GM19238 (cell line): ENCODE measurements around the gene PGAP6.
"Not testable (repeated sequence)": the region's sequence is repeated elsewhere in the genome, so short reads cannot be mapped to it uniquely, and the experiment has no call there.

Experiments used
- DNase-seq: peaks from one replicate; pipeline ENCODE4 v3.0.0; 2011; ENCODE audit warnings: low spot score; ENCODE audit not compliant: insufficient read length

Gene PGAP6

GRCh38 chr16:401468-402348, 19.9 kb upstream of the PGAP6 start, which contains the start of gene DECR2:
TSS of gene DECR2 (plus strand) at chr16:401885. CDS start at chr16:401964, 79 bp downstream.
- DNase-seq, result peak; percentile 97

GRCh38 chr16:400061-400591, 18.3 kb upstream of the PGAP6 start:
- DNase-seq, result no peak

GRCh38 chr16:399340-400019, 17.7 kb upstream of the PGAP6 start:
- DNase-seq, result no peak

- DNase-seq, result no peak
Measured at GRCh38 chr16:398561-399339, 17.0 kb upstream of the PGAP6 start.

GRCh38 chr16:397736-398332, 16.1 kb upstream of the PGAP6 start:
- peak; percentile 55 for DNase-seq

GRCh38 chr16:397135-397661, 15.4 kb upstream of the PGAP6 start, which contains the start of gene NME4:
TSS of gene NME4 (plus strand) at chr16:397199. CDS start at chr16:397223, 24 bp downstream.
- peak; percentile 58 for DNase-seq

- peak; percentile 54 for DNase-seq
Measured at GRCh38 chr16:396605-397004, 14.8 kb upstream of the PGAP6 start.

GRCh38 chr16:396199-396598, 14.4 kb upstream of the PGAP6 start:
- DNase-seq, result no peak

- DNase-seq, result no peak
Measured at GRCh38 chr16:392450-393030, 10.8 kb upstream of the PGAP6 start.

GRCh38 chr16:391885-392335, 10.1 kb upstream of the PGAP6 start:
- peak; percentile 64 for DNase-seq

- no peak for DNase-seq
Measured at GRCh38 chr16:389352-389751, 7.6 kb upstream of the PGAP6 start.

- not testable (repeated sequence) for DNase-seq
Measured at GRCh38 chr16:387761-388666, 6.2 kb upstream of the PGAP6 start.

- no peak for DNase-seq
Measured at GRCh38 chr16:386641-387156, 4.9 kb upstream of the PGAP6 start.

GRCh38 chr16:383326-384051, 1.7 kb upstream of the PGAP6 start:
- DNase-seq, result peak; percentile 60

- no peak for DNase-seq
Measured at GRCh38 chr16:381012-381788, 578 bp downstream of the PGAP6 start.

GRCh38 chr16:380762-381011, 1.1 kb downstream of the PGAP6 start:
- DNase-seq, result no peak

- DNase-seq, result no peak
Measured at GRCh38 chr16:379961-380761, 1.6 kb downstream of the PGAP6 start.
